Measurements from ENCODE around the gene DOK4. TPM values are rescaled to one million over a fixed set of nuclear protein-coding genes. Genes with fewer than 3 reads are reported as not detected.

DOK4 gene
- total and polyA plus RNA-seq, 2 experiments from 2014 or later: 106 to 112 TPM

DNA sequence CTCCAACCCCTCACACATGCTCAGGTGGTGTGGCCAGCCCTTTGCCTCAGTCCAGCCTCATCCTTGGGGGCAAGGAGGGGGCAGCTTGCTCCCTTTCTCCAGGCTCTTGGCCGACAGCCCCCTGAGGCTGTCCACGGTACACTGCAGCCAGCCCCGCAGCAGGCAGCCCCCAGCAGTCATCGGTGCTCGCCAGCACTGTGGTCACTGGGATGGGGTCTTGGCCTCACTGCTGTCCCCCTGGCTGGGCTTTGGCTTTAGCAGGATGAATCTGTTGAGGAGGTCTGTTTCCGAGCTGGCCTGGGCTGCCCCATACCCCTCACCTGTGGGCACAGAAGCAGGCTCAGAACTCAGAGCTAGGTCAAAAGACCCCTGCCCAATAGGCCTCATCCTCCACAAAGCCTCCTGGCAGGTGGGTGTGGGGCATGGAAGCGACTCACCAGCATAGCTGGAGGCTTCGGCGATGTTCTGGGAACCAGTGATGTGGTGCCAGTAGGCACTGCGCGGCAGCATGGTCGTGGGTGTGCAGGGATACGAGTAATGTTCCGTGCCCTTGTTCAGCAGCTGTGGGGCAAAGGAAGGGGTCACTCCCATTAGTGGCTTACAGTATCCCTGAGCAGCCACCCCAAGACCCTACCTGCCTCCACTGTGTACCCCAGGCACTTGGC is 13.0 kb downstream of the DOK4 start:
- Histone ChIP-seq H2AFZ (no peak overlapping the region), H3K4me3 (no peak overlapping the region), H4K20me1 (ENCODE audit: insufficient read depth, poor library complexity, severe bottlenecking) (peaks cover 21% of the 10 kb centered on the region), H3K4me1 (ENCODE audit: insufficient read depth) (peaks cover 52% of the 10 kb centered on the region), H3K9me2 (replicated peaks; ENCODE audit: insufficient read depth) (no peaks in the 10 kb centered on the region), H3K27me3 (no peaks in the 10 kb centered on the region), H3K27ac (peak overlapping the region; percentile 91), H3K9me3 (ENCODE audit: low read depth) (no peaks in the 10 kb centered on the region), H3K4me2 (no peak overlapping the region), H3K79me2 (peaks cover 27% of the 10 kb centered on the region), H3K36me3 (replicated peaks; ENCODE audit: insufficient read depth, low read depth) (no peaks in the 10 kb centered on the region)
- no peak for DNase-seq (ENCODE audit: low spot score)
- 89% methylated on average over 14 of the region's 14 CpGs for WGBS (ENCODE audit: low lambda C conversion rate, missing lambda C conversion rate)
- TF ChIP-seq, protein P1, sequence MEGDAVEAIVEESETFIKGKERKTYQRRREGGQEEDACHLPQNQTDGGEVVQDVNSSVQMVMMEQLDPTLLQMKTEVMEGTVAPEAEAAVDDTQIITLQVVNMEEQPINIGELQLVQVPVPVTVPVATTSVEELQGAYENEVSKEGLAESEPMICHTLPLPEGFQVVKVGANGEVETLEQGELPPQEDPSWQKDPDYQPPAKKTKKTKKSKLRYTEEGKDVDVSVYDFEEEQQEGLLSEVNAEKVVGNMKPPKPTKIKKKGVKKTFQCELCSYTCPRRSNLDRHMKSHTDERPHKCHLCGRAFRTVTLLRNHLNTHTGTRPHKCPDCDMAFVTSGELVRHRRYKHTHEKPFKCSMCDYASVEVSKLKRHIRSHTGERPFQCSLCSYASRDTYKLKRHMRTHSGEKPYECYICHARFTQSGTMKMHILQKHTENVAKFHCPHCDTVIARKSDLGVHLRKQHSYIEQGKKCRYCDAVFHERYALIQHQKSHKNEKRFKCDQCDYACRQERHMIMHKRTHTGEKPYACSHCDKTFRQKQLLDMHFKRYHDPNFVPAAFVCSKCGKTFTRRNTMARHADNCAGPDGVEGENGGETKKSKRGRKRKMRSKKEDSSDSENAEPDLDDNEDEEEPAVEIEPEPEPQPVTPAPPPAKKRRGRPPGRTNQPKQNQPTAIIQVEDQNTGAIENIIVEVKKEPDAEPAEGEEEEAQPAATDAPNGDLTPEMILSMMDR (IDR thresholded peaks at IDR 0.05; ENCODE audit: poor library complexity): no peak
- no peak for TF ChIP-seq EZH2 (IDR thresholded peaks at IDR 0.05; ENCODE audit: borderline replicate concordance)

DNA sequence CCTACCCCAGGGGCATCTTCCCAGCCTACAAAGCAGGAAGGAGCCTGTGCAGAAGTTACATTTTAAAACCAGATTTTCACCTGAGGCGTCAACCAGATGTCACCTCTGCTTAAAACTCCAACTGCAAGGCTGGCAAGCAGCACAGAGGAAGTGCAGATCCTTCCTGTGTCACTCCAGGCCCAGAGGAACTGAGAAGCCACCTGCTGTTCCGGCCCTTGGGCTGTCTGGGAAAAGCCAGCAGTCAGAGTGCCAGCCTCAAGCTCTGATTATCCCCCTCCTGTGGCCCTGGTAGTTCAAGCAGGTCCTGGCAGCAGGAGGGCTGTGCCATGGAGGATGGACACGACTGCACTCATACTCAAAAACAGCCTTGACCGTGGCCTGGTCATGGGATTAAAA is 13.6 kb downstream of the DOK4 start:
- Histone ChIP-seq H3K4me2 (no peak overlapping the region), H3K4me1 (ENCODE audit: insufficient read depth) (peaks cover 45% of the 10 kb centered on the region), H3K4me3 (no peak overlapping the region), H3K27ac (peak overlapping the region; percentile 91), H3K9me2 (replicated peaks; ENCODE audit: insufficient read depth) (no peaks in the 10 kb centered on the region), H4K20me1 (ENCODE audit: insufficient read depth, poor library complexity, severe bottlenecking) (peaks cover 17% of the 10 kb centered on the region), H3K36me3 (replicated peaks; ENCODE audit: insufficient read depth, low read depth) (no peaks in the 10 kb centered on the region), H3K79me2 (peaks cover 27% of the 10 kb centered on the region), H3K9me3 (ENCODE audit: low read depth) (no peaks in the 10 kb centered on the region), H3K27me3 (no peaks in the 10 kb centered on the region), H2AFZ (no peak overlapping the region)
- WGBS (ENCODE audit: low lambda C conversion rate, missing lambda C conversion rate): 74% methylated on average over 4 of the region's 4 CpGs
- TF ChIP-seq EZH2 (IDR thresholded peaks at IDR 0.05; ENCODE audit: borderline replicate concordance) (no peak), EZH2phosphoT487 (IDR thresholded peaks at IDR 0.05; ENCODE audit: low read depth, severe bottlenecking, unreplicated experiment) (no peak)
- TF ChIP-seq, protein P1 (IDR thresholded peaks at IDR 0.05; ENCODE audit: poor library complexity): no peak
- no peak for DNase-seq (ENCODE audit: low spot score)

DNA sequence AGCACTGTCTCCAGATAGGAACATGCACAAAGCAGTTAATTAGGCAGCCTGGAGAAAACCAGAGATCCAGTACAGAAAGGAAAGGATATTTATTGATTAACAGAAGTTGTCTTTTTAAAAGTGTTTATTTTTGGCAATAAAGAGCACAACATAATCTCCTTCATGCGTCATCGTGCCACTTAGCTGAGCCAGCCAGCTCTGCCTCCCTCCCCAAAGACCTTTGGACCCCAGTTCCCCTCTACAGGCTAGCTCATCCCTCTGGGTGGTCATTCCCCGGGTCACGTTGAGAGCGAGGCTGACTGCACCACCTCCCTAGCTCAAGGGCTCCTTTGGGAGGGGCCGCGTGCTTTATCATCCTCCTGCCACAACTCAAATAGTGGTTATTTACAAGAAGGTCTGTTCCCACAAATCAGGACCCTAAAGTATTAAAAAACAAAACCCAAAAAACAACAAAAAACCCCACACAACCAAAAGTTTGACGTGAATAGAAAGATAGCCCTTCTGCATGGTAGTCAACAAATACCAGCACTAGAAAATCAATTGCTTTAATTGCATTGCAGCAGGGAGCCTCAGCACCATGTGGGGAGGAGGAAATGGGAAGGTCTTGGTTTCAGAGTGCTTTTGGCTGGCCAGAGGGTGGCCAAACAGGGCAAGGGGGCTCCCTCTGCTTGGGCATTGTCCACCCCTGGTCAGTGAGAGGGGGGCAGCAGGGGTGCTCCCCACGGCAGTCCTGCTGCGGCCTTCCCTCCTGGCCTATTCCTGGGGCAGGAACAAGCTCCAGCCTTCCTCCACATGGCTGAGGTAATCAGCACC is 14.2 kb downstream of the DOK4 start:
- Histone ChIP-seq H3K4me2 (peak overlapping the region; percentile 32), H3K27me3 (no peaks in the 10 kb centered on the region), H4K20me1 (ENCODE audit: insufficient read depth, poor library complexity, severe bottlenecking) (peaks cover 10% of the 10 kb centered on the region), H3K4me3 (no peak overlapping the region), H3K27ac (peak overlapping the region; percentile 91), H3K79me2 (peaks cover 23% of the 10 kb centered on the region), H3K9me2 (replicated peaks; ENCODE audit: insufficient read depth) (no peaks in the 10 kb centered on the region), H3K36me3 (replicated peaks; ENCODE audit: insufficient read depth, low read depth) (no peaks in the 10 kb centered on the region), H3K4me1 (ENCODE audit: insufficient read depth) (peaks cover 39% of the 10 kb centered on the region), H3K9me3 (ENCODE audit: low read depth) (no peaks in the 10 kb centered on the region), H2AFZ (no peak overlapping the region)
- DNase-seq (ENCODE audit: low spot score): peak; percentile 87
- TF ChIP-seq EZH2phosphoT487 (IDR thresholded peaks at IDR 0.05; ENCODE audit: low read depth, severe bottlenecking, unreplicated experiment) (no peak), EZH2 (IDR thresholded peaks at IDR 0.05; ENCODE audit: borderline replicate concordance) (no peak)
- TF ChIP-seq, protein P1 (IDR thresholded peaks at IDR 0.05; ENCODE audit: poor library complexity): no peak
- WGBS (ENCODE audit: low lambda C conversion rate, missing lambda C conversion rate): 33% methylated on average over 10 of the region's 10 CpGs

Data from hepatocyte (in vitro differentiated cells).